HG03095 (cell line): ENCODE results near the gene MUC6.
"Not testable (repeated sequence)": the region's sequence is repeated elsewhere in the genome, so short reads cannot be mapped to it uniquely, and the experiment has no call there.

Source experiments
- ATAC-seq: cut with Tn5 transposase; IDR thresholded peaks from one replicate; pipeline ENCODE4 v1.9.1; 2021; ENCODE audit warnings: moderate library complexity; ENCODE audit not compliant: unreplicated experiment

The MUC6 gene

GRCh38 chr11:1025410-1026162 is 10.9 kb downstream of the MUC6 start:
- no peak for ATAC-seq

- ATAC-seq: no peak
These were observed 11.7 kb downstream of the MUC6 start for GRCh38 chr11:1024597-1025409.

GRCh38 chr11:1023811-1024596 is 12.5 kb downstream of the MUC6 start:
- no peak for ATAC-seq

DNA sequence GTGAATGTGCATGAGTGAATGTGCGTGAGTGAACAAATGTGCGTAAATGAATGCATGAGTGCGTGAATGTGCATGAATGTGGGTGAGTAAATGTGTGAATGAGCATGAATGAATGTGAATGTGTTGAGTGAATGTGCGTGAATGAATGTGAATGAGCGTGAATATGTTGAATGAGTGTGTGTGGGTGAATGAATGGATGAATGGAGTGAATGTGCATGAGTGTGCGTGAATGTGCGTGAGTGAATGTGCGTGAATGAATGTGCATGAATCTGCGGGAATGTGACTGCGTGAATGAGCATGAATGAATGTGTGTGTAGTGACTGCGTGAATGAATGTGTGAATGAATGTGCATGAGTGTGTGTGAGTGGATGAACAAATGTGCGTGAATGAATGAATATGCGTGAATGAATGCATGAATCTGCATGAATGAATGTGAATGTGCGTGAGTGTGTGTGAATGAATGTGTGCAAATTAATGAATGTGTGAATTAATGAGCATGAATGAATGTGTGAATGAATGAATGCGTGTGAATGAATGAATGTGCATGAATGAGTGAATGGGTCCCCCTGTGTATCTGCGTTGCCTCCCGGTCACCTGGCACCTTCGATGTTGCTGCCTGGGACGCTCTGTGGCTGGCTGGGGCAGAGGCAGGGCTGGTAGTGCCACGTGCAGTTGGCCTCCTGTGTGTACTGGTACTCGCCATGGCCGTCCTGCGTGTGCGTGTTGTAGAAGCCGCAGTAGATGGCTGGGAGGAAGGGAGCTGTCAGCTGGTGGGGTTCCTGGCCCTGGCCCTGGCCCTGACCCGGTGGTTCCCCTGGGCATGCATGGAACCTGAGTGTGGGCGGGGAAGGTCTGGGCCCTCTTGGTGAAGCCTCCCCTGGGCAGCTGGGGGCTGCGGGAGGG is 13.4 kb downstream of the MUC6 start:
- ATAC-seq: no peak

DNA sequence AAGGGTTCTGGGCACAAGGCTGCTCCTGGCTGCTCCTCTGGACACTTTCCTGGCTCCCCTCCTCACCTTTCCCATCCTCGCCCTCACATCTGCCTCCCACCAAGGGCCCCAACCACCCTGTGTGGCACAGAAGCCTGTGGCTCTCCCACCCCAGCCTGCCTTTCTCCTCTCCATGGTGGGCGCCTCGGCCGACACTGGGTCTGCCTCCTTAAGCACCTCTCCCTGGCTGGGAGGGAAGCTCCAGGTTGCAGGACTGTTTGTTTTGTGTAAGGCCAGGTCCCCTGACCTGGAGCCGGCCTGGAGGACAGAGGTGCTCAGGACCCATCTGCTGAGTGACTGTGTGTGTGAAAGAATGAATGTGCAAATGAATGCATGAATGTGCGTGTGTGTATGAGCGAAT is 14.1 kb downstream of the MUC6 start:
- ATAC-seq: no peak

DNA sequence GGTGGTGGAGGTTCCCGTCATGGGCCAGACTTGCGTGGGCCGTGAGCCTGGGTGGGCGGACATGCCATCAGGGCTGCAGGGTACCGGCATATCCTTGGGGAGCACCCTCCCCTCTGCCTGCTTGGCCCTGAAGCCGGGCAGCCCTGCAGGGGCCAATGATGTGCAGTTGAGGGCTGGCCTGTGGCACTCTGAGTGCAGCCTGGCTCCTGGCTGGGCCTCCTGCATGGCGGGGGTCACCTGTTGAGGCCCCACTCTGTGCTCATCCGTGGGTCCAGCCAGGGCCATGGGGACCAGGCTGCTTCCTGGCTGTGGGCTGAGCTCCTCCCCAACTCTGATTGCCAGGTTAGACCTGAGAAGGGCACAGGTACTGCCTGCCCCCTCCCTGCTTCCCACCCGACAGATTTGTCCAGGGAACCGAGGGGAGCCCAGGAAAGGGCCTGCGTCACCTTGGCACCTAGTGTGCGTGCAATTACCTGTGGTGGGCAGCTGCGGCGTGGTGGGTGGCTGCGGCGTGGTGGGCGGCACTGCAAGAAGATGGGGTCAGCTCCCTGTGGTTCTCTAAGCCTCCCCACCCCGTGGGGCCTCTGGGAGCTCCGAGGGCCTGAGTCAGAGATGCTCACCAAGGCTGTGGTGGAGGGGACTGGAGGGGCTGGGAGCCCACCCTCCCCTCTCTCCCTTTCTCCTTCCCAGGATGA is 16.2 kb downstream of the MUC6 start:
- ATAC-seq: no peak

DNA sequence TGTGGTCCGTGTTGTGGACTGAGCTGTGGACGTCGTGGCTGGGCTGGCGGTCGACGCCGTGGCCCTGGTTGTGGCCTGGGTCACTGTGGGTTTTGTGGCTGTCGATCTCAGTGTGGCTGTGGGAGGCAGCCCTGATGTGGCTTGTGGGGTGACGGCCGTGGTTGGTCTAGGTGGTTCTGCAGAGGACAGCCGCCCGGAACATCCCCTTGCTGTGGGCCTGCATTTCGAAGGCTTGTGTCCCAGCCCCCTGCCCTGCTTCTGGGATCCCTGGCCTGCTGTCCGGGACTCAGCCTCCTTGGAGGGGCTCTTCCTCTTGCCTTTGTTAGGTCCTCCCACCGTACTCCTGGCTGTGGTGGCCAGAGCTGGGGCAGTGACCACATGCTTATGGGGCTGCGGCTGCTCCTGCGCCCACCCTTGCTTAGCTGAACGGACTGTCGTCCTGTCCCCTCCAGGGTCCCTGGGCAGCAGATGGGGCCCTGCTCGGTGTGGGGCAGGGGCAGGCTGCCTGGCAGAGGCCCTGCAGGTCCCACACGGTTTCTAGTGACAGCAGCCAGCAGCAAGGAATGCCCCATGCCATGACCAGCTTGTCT is 17.1 kb downstream of the MUC6 start:
- ATAC-seq: no peak

GRCh38 chr11:1018091-1018490 is 18.4 kb downstream of the MUC6 start:
- ATAC-seq: no peak

DNA sequence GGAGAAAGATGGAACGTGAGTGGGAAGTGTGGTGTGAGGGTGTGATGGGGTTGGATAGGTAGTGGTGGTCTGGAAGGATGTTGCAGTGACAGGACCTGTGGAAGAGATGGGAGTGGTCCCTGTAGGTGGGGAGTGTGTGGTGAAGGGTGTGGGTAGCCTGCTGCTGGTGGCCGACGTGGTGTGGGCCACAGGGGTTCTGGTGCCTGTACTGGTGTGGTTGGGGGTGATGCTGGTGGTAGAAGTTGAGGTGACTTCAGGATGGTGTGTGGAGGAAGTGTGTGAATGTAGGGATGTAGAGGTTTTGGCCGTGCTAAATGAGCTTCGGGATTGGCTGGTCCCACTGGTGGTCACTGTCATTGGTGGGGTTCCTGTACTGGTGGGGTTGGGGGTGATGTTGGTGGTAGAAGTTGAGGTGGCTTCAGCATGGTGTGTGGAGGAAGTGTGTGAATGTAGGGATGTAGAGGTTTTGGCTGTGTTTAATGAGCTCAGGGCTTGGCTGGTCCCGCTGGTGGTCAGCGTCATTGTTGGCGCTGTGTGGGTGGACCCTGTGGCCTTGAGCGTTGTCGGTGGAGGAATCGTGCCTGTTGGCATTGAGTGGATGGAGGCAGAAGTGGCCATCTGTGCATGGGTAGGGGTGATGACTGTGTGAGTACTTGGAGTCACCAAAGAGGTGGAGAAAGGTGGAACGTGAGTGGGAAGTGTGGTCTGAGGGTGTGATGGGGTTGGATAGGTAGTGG is 19.1 kb downstream of the MUC6 start:
- no peak for ATAC-seq

GRCh38 chr11:1016610-1017126 is 19.9 kb downstream of the MUC6 start:
- ATAC-seq: not testable (repeated sequence)

- ATAC-seq: no peak
These were observed 20.5 kb downstream of the MUC6 start for GRCh38 chr11:1015826-1016545.

GRCh38 chr11:1015064-1015463 is 21.5 kb downstream of the MUC6 start:
- ATAC-seq: no peak

- ATAC-seq: no peak
These were observed 22.2 kb downstream of the MUC6 start for GRCh38 chr11:1014276-1014675.

DNA sequence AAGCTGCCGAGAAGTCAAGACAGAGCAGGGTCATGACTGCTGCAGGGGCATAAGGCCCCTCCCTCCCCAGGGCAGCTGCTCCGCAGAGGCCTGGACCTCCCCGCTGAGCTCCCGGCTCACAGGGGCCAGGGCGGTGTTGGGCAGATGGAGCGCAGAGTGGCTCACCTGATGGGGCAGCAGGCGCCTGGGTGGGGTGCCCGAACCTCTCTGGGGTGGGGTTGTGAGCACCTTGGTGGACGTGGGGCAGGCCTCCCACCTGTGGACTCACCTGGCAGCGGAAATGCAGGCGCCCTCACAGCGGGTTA is 22.9 kb downstream of the MUC6 start:
- no peak for ATAC-seq

- no peak for ATAC-seq
These were observed 23.5 kb downstream of the MUC6 start for GRCh38 chr11:1012740-1013630.

DNA sequence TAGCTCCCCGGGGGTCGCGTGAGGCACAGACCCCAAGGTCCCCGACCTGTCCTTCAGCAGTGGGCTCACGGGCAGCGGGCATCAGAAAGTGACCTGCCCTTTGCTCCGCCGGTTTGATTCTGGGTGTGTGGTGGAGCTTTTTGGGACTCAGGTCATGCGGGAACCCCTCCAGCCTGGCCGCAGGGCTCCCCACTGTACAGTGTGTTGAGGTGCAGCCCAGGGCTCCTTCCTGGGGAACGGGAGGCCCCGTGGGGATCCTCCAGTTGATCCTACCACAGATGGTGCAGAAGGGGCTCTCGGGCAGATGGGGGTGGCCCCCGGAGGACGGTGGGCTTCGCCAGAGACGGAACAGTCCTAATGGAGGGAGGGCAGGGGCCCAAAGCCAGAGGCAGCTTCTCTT is 24.2 kb downstream of the MUC6 start:
- no peak for ATAC-seq

DNA sequence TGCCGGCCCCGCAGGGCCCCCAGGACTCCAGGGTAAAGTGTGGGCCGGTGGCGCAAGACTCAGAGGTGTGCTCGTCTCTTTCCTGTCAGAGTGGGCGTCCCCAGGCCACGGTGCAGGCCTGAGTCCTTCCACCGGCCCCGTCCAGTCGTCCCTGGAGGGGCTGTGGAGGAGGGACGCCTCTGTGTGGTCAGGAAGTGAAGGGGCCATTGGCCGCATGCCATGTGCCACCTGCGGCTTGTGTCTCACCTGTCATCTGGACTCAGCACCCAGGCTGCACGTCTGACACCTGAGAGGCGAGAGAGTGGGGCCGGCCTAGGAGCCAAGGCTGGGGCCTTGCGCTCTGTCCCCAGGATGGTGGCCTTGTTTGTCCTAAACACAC is 25.2 kb downstream of the MUC6 start:
- no peak for ATAC-seq
